CD14-positive monocyte (primary cell): ENCODE measurements around the gene SSX5. TPM values are rescaled to one million over a fixed set of nuclear protein-coding genes. Genes with fewer than 3 reads are reported as not detected.
A peak's percentile ranks its signal among the peaks of the same experiment; 100 is the strongest.
"Not testable (repeated sequence)": the region's sequence is repeated elsewhere in the genome, so short reads cannot be mapped to it uniquely, and the experiment has no call there.

ENCODE experiments used
- DNase-seq, 3 donors: peaks; one replicate each; pipeline ENCODE4 v3.0.0-alpha.2; 2011 to 2022
- H2AFZ ChIP-seq: 2 replicates; pipeline ENCODE4 v1.6.0; 2012; ENCODE audit warnings: mild to moderate bottlenecking, low read depth, low read length, inconsistent platforms; ENCODE audit not compliant: insufficient read depth, poor library complexity, severe bottlenecking
- H3K27ac ChIP-seq, 2 donors: 1 replicate in 1 of 2; 2 replicates in 1 of 2; pipeline ENCODE4 v1.5.1; 2012 to 2013; ENCODE audit warnings: low read length in 2 of 2, control low read depth in 1 of 2, inconsistent platforms in 1 of 2, low read depth in 1 of 2, mild to moderate bottlenecking in 1 of 2
- H3K27me3 ChIP-seq, 2 donors: one replicate each; pipeline versions ENCODE4 v1.6.0 to v1.6.1; 2011 to 2013; ENCODE audit warnings: low read length in 2 of 2; ENCODE audit not compliant: control insufficient read depth in 2 of 2, insufficient read depth in 2 of 2
- H3K36me3 ChIP-seq, 2 donors: replicated peaks in 1 of 2; 1 replicate in 1 of 2; 2 replicates in 1 of 2; pipeline versions ENCODE4 v1.5.1 to v1.6.1; 2012 to 2013; ENCODE audit warnings: low read length in 2 of 2, control low read depth in 1 of 2, inconsistent platforms in 1 of 2, mild to moderate bottlenecking in 1 of 2; ENCODE audit not compliant: insufficient read depth in 2 of 2, control insufficient read depth in 1 of 2
- H3K4me1 ChIP-seq, 2 donors: 1 replicate in 1 of 2; 2 replicates in 1 of 2; pipeline versions ENCODE4 v1.5.1 to v1.6.1; 2012 to 2013; ENCODE audit warnings: low read length in 2 of 2, control low read depth in 1 of 2, inconsistent platforms in 1 of 2, mild to moderate bottlenecking in 1 of 2, moderate library complexity in 1 of 2; ENCODE audit not compliant: insufficient read depth in 2 of 2, control insufficient read depth in 1 of 2
- H3K4me2 ChIP-seq: replicated peaks from 2 replicates; pipeline ENCODE3; 2012; ENCODE audit warnings: low read length, moderate library complexity, mild to moderate bottlenecking; ENCODE audit not compliant: poor library complexity, severe bottlenecking; ENCODE audit errors: extremely low read depth
- H3K4me3 ChIP-seq, 3 experiments: fragments of 200-600 bp in 1 of 3; sonication (generic) in 1 of 3; replicated peaks in 1 of 3; 1 replicate in 2 of 3; 2 replicates in 1 of 3; pipeline ENCODE4 v1.5.1; 2011 to 2013; ENCODE audit warnings: low read length in 3 of 3, mild to moderate bottlenecking in 3 of 3, control low read depth in 2 of 3, low read depth in 2 of 3, inconsistent platforms in 1 of 3, moderate library complexity in 1 of 3
- H3K79me2 ChIP-seq: 2 replicates; pipeline ENCODE4 v1.6.0; 2012; ENCODE audit warnings: mild to moderate bottlenecking, control low read depth, inconsistent platforms, low read length, moderate library complexity; ENCODE audit not compliant: insufficient read depth
- H3K9ac ChIP-seq: 2 replicates; pipeline ENCODE4 v1.6.0; 2017; ENCODE audit warnings: low read length, mild to moderate bottlenecking; ENCODE audit not compliant: insufficient read depth, poor library complexity, severe bottlenecking
- H3K9me3 ChIP-seq, 2 donors: replicated peaks in 1 of 2; 1 replicate in 1 of 2; 2 replicates in 1 of 2; pipeline versions ENCODE4 v1.5.1 to v1.6.1; 2012 to 2013; ENCODE audit warnings: low read length in 2 of 2, control low read depth in 1 of 2; ENCODE audit not compliant: control insufficient read depth in 1 of 2, insufficient read depth in 1 of 2
- H4K20me1 ChIP-seq: 2 replicates; pipeline ENCODE4 v1.6.0; 2012; ENCODE audit warnings: mild to moderate bottlenecking, low read length, control low read depth, moderate library complexity; ENCODE audit not compliant: insufficient read depth
- H3K27ac Mint-ChIP-seq, 7 donors: one replicate each; pipeline ENCODE4 v1.8.0; 2020; ENCODE audit warnings: mild to moderate bottlenecking in 7 of 7, mixed read lengths in 7 of 7, moderate library complexity in 6 of 7, inconsistent platforms in 2 of 7
- H3K27me3 Mint-ChIP-seq, 3 donors: one replicate each; pipeline ENCODE4 v1.8.0; 2021 to 2022; ENCODE audit warnings: low read depth in 3 of 3, mild to moderate bottlenecking in 3 of 3, mixed read lengths in 3 of 3, moderate library complexity in 3 of 3, inconsistent platforms in 1 of 3
- H3K36me3 Mint-ChIP-seq, 2 donors: one replicate each; pipeline ENCODE4 v1.8.0; 2020; ENCODE audit warnings: mixed read lengths in 2 of 2, inconsistent platforms in 1 of 2, mild to moderate bottlenecking in 1 of 2
- H3K4me1 Mint-ChIP-seq: one replicate; pipeline ENCODE4 v1.8.0; 2020; ENCODE audit warnings: mild to moderate bottlenecking, mixed read lengths
- H3K4me3 Mint-ChIP-seq, 2 donors: one replicate each; pipeline ENCODE4 v1.8.0; 2020; ENCODE audit warnings: mild to moderate bottlenecking in 2 of 2, mixed read lengths in 2 of 2, moderate library complexity in 1 of 2
- H3K9me3 Mint-ChIP-seq, 7 donors: one replicate each; pipeline ENCODE4 v1.8.0; 2020 to 2022; ENCODE audit warnings: mixed read lengths in 7 of 7, mild to moderate bottlenecking in 6 of 7, moderate library complexity in 6 of 7, inconsistent platforms in 2 of 7
- WGBS: methylation state at CpG from one replicate; pipeline ENCODE4 v1.1.5; 2013; ENCODE audit warnings: missing lambda C conversion rate; ENCODE audit not compliant: insufficient coverage; 5-methylcytosine and 5-hydroxymethylcytosine counted together
- intact Hi-C, 2 donors: fragments of 100-400 bp; cut with micrococcal nuclease; formaldehyde crosslinking; loops; one replicate each; pipeline versions ENCODE4 v1.15.0 to v1.15.1; 2023
- polyA plus RNA-seq, 3 donors: library from polyadenylated mRNA; depleted of rRNA in 1 of 3; unstranded in 2 of 3; stranded (reverse) in 1 of 3; fragments of 300-500 nt in 2 of 3; fragments of >200 nt in 1 of 3; fragmentation: Illumina TruSeq in 2 of 3; gene quantifications; 1 replicate in 2 of 3; 2 replicates in 1 of 3; pipeline ENCODE4 v1.2.3, GENCODE V29; 2012 to 2021
- TF ChIP-seq, protein P1 (sequence below): fragments of 200-600 bp; IDR thresholded peaks from one replicate; pipeline ENCODE4 v1.8.0; 2022; ENCODE audit warnings: antibody characterized with exemption, mild to moderate bottlenecking

The SSX5 gene
- polyA plus RNA-seq, 3 donors: not detected

DNA sequence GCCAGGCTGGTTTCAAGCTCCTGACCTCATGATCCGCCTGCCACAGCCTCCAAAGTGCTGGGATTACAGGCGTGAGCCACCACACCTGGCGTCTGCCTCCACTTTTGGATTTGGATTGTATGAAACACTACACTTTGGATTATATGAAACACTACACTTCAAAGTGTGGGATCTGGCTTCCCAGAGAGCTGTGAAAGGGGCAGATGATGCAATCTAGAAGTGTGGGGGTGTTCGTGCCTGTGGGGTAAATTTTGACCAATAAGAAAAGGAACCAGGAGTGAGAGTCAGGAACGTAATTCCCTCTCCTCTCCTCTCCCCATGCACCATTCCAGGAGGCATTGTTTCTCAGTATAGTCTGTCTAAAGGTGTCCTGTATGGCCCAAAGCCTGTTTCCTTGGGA is 14.7 kb downstream of the SSX5 start:
- no CpG with 5 or more reads among the region's 5 CpGs for WGBS
- H3K27ac Mint-ChIP-seq: peak overlapping the region in 1 of 7 donors; percentile 44
- H3K36me3 Mint-ChIP-seq: not testable (repeated sequence)

DNA sequence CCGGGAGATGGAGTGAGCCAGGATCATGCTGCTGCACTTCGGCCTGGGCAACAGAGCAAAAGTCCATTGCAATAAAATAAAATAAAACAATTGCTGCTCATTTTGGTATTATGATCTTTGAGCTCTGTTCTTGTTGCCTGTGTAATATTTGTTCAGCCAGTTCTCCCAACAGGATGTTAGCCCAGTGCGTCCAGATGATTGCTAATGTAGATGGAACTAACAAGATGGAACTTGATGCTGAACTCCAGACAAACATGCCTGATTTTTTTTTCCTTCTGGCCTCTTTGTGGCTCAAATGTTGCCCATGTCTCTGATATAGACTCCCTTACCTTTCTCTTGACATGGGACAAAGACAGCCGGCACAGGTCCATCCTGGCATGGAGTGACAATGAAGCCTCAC is 15.8 kb downstream of the SSX5 start:
- no peak overlapping the region for H3K27ac ChIP-seq
- intact Hi-C loops: no loop called here
- no peak overlapping the region for H2AFZ ChIP-seq
- no peak for DNase-seq
- H3K36me3 ChIP-seq: no peaks in the 10 kb centered on the region
- no peaks in the 10 kb centered on the region for H3K27me3 ChIP-seq
- no peaks in the 10 kb centered on the region for H3K9me3 ChIP-seq
- H3K4me3 ChIP-seq: no peak overlapping the region
- no peaks in the 10 kb centered on the region for H3K36me3 Mint-ChIP-seq
- peaks cover 0 to 2% (median 0%) of the 10 kb centered on the region in 7 donors for H3K9me3 Mint-ChIP-seq
- no peak overlapping the region for H3K27ac Mint-ChIP-seq
- H3K27me3 Mint-ChIP-seq: peaks cover 3 to 16% (median 4%) of the 10 kb centered on the region in 3 donors
- H3K9ac ChIP-seq: no peak overlapping the region
- H4K20me1 ChIP-seq: no peaks in the 10 kb centered on the region
- no CpG with 5 or more reads among the region's 4 CpGs for WGBS
- TF ChIP-seq, protein P1, sequence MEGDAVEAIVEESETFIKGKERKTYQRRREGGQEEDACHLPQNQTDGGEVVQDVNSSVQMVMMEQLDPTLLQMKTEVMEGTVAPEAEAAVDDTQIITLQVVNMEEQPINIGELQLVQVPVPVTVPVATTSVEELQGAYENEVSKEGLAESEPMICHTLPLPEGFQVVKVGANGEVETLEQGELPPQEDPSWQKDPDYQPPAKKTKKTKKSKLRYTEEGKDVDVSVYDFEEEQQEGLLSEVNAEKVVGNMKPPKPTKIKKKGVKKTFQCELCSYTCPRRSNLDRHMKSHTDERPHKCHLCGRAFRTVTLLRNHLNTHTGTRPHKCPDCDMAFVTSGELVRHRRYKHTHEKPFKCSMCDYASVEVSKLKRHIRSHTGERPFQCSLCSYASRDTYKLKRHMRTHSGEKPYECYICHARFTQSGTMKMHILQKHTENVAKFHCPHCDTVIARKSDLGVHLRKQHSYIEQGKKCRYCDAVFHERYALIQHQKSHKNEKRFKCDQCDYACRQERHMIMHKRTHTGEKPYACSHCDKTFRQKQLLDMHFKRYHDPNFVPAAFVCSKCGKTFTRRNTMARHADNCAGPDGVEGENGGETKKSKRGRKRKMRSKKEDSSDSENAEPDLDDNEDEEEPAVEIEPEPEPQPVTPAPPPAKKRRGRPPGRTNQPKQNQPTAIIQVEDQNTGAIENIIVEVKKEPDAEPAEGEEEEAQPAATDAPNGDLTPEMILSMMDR: no peak
- H3K4me1 Mint-ChIP-seq: no peaks in the 10 kb centered on the region
- H3K4me3 Mint-ChIP-seq: no peak overlapping the region
- H3K4me1 ChIP-seq: no peaks in the 10 kb centered on the region
- no peak overlapping the region for H3K4me2 ChIP-seq
- H3K79me2 ChIP-seq: no peaks in the 10 kb centered on the region

More for the DNA sequence above, 14.7 kb downstream of the SSX5 start:
- H3K36me3 ChIP-seq, H3K4me3 Mint-ChIP-seq, H3K4me2 ChIP-seq, H3K4me1 Mint-ChIP-seq, DNase-seq, H3K79me2 ChIP-seq, H3K27ac ChIP-seq, intact Hi-C loops, H3K27me3 ChIP-seq, H3K9ac ChIP-seq, H3K9me3 ChIP-seq, H3K4me1 ChIP-seq, H4K20me1 ChIP-seq, H2AFZ ChIP-seq, H3K4me3 ChIP-seq, H3K9me3 Mint-ChIP-seq: not testable (repeated sequence)
- peaks cover 3 to 17% (median 7%) of the 10 kb centered on the region in 3 donors for H3K27me3 Mint-ChIP-seq
